CD4-positive, alpha-beta T cell treated with Interleukin-2 at 100 ng/mL for 4 hours (primary cell): ENCODE measurements around the gene TNFSF13.

Experiments
- DNase-seq: peaks from one replicate; pipeline ENCODE4 v3.0.0-alpha.2; 2020; ENCODE audit warnings: low spot score

TNFSF13 gene

GRCh38 chr17:7552621-7553051, 5.9 kb upstream of the TNFSF13 start:
- peak; percentile 73 for DNase-seq

- no peak for DNase-seq
Measured at GRCh38 chr17:7553356-7553755, 5.2 kb upstream of the TNFSF13 start.

- no peak for DNase-seq
Measured at GRCh38 chr17:7555320-7555948, 3.1 kb upstream of the TNFSF13 start.

DNA sequence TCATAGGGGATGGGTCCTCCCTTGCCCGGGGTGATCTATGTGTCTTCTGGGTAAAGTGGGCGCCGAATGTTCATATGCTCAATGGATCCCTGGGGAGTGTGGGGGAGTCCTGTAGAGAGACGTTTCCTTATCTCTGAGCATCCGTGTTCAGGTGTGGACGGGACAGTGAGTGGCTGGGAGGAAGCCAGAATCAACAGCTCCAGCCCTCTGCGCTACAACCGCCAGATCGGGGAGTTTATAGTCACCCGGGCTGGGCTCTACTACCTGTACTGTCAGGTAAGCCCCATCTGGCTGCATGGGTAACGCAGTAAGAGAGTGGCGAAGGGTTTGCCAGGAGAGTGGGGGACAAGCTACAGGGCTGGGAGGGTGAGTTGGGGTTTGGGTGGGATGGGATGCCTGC, 1.9 kb upstream of the TNFSF13 start:
- no peak for DNase-seq

DNA sequence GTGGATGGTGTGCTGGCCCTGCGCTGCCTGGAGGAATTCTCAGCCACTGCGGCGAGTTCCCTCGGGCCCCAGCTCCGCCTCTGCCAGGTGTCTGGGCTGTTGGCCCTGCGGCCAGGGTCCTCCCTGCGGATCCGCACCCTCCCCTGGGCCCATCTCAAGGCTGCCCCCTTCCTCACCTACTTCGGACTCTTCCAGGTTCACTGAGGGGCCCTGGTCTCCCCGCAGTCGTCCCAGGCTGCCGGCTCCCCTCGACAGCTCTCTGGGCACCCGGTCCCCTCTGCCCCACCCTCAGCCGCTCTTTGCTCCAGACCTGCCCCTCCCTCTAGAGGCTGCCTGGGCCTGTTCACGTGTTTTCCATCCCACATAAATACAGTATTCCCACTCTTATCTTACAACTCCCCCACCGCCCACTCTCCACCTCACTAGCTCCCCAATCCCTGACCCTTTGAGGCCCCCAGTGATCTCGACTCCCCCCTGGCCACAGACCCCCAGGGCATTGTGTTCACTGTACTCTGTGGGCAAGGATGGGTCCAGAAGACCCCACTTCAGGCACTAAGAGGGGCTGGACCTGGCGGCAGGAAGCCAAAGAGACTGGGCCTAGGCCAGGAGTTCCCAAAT, 1.3 kb upstream of the TNFSF13 start:
- DNase-seq = no peak

DNA sequence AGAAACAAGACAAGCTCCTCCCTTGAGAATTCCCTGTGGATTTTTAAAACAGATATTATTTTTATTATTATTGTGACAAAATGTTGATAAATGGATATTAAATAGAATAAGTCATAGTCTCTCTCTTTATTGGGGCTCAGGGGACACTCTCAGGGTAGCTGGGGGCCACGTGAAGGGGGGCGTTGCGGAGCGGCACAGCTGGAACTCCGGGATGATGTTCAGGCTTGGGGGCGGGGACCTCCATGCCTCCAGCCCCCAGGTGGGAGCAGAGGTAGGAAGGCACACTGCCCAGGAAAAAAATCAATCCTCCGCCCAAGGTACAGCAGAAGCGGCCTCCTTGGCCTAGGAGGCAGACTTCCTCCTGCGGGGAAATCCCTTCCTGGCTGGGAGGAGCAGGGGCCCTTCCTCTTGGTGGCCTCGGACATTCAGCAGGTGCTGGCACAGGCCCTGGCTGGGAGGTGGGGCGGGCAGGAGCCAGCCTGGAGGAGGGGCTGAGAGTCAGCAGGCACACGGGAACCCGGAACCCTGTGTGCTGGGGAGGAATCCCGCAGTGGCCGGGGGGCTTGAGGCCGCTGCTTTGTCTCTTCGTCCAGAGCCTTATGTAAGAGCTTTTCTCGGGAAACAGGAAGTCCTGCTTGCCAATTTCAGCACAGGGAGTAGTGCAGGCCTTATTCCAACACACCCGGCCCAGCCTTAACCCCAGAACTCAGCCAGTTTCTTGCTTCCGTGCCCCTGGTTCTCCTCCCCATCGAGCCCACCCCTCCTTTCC, 591 bp upstream of the TNFSF13 start:
- no peak for DNase-seq

DNA sequence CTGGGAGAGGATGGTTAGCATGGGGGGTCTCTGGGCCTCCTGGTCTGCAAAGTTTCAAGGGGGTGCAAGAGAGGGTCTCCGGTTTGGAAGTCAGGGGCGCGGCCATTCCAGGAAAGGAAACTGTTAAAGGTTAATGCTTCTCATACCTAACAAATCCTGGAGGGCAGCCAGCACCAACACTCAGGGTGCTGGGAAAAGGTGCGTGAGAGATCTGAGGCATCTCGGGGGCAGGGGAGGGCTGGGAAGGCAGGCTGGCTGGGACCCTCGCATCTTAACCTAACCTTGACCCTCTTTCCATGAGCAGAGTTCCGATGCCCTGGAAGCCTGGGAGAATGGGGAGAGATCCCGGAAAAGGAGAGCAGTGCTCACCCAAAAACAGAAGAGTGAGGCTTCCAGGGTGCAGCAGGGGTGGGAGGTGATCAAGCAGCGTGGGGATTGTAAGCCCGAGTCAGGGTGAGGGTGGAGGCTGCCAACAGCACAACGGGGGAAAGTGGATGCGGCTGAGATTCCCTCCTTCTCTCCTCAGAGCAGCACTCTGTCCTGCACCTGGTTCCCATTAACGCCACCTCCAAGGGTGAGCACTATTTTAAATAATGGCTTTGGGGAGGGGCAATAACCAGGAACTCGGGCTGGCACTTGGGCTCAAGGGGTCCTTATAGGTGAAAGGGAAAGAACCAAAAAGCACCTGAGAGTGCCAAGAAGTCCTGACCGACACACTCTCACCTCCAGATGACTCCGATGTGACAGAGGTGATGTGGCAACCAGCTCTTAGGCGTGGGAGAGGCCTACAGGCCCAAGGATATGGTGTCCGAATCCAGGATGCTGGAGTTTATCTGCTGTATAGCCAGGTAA, 996 bp downstream of the TNFSF13 start:
- no peak for DNase-seq

- peak; percentile 61 for DNase-seq
Measured at GRCh38 chr17:7560172-7561027, 1.9 kb downstream of the TNFSF13 start.

GRCh38 chr17:7561028-7561575, 2.6 kb downstream of the TNFSF13 start:
- peak; percentile 83 for DNase-seq

DNA sequence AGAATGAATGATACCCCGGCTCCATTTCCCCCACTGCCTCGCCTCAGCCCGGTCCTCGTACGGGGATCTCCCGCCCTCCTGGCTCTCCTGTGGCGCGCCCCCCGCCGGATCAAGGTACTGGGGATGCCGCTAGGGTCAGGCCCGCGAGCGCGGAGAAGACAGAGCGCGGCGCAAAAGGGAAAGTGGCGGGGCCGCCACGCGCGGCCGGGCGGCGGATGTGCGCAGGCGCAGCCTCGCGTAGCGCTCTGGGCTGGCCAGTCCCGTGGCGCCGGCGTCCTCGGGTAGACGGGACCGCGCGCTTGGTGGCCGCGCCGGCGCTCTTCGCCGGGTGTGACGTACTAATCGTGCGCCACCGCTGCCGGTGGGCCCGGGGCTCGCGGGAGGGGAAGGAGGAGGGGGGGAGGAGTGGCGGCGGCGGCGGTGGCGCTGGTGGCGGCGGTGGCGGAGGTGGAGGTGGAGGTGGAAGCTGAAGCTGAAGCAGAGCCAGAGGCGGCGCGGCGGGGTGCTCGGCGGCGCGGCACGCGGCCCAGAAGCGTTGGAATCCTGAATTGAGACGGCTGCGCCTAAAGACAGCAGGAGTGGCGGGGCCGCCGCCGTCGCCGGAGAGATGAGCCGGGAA, 3.1 kb downstream of the TNFSF13 start, which contains the start of gene SENP3:
Gene SENP3, plus strand, starts transcription at position 331 of the 619 bp plus-strand sequence. CDS start 1,158 bp downstream, outside the sequence.
- peak; percentile 89 for DNase-seq

- DNase-seq = no peak
Measured at GRCh38 chr17:7562208-7562605, 3.7 kb downstream of the TNFSF13 start.

DNA sequence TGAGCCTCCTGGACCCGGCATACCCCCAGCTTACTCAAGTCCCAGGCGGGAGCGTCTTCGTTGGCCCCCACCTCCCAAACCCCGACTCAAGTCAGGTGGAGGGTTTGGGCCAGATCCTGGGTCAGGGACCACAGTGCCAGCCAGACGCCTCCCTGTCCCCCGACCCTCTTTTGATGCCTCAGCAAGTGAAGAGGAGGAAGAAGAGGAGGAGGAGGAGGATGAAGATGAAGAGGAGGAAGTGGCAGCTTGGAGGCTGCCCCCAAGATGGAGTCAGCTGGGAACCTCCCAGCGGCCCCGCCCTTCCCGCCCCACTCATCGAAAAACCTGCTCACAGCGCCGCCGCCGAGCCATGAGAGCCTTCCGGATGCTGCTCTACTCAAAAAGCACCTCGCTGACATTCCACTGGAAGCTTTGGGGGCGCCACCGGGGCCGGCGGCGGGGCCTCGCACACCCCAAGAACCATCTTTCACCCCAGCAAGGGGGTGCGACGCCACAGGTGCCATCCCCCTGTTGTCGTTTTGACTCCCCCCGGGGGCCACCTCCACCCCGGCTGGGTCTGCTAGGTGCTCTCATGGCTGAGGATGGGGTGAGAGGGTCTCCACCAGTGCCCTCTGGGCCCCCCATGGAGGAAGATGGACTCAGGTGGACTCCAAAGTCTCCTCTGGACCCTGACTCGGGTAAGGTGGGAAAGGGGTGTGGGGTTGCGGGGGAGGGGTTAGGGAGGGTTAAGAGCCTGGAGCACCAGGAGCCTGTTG, 4.7 kb downstream of the TNFSF13 start:
- no peak for DNase-seq

DNA sequence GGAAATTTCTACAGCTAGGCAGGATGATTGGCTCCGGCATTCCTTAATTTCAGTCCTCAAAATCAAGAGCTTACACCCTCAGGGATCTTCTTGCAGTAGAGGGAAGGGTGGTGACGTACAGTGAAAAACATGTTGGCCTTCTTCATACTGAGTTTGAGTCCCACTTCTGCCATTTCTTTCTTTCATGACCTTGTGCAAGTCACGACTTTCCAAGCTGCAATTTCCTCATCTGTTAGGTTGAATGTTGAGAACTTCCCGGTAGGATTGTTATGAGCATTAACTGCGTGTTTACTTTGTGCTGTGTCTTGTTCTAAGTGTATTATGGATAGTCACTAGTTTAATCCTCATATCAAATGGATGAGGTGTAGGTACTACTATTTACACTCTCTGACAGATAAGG, 11.0 kb downstream of the TNFSF13 start:
- no peak for DNase-seq

DNA sequence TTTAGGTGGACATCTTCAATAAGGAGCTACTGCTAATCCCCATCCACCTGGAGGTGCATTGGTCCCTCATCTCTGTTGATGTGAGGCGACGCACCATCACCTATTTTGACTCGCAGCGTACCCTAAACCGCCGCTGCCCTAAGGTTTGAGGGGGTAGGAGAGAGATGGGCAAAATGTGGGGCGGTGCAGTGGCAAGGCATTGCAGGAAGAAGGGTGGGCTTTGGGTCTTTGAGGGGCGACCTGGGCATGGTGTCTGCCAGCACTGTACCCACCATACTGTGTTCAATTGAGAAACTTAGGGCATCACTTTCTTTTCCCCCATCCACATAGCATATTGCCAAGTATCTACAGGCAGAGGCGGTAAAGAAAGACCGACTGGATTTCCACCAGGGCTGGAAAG, 11.8 kb downstream of the TNFSF13 start:
- DNase-seq = no peak

DNA sequence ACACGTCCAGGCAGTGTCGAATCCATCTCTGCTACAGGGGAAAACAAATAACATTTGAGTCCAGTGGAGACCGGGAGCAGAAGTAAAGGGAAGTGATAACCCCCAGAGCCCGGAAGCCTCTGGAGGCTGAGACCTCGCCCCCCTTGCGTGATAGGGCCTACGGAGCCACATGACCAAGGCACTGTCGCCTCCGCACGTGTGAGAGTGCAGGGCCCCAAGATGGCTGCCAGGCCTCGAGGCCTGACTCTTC, 13.7 kb downstream of the TNFSF13 start:
- DNase-seq = no peak

DNA sequence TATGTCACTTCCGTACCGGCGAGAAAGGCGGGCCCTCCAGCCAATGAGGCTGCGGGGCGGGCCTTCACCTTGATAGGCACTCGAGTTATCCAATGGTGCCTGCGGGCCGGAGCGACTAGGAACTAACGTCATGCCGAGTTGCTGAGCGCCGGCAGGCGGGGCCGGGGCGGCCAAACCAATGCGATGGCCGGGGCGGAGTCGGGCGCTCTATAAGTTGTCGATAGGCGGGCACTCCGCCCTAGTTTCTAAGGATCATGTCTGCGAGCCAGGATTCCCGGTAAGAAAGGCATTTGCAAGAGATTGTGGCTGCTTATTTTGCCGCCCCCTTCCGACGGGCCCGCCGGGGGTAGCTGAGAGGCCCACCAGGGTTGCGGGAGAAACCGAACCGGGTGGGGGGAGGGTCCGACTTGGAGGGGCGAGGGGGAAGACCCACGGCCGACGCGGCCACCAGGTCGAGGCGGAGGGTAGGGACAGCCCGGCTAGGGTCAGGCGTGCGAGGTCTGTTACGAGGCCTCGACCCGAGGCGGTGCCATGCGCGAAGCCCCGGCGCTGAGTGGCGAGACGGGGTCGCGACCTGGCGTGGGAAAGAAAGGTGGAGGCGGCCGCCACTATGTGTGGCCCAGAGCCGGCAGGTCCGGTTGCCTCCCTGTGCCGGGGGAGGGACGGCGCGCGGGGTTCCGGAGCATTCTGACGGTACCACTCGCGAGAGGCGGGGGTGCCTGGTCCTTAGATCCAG, 14.2 kb downstream of the TNFSF13 start:
- peak; percentile 100 for DNase-seq

- peak; percentile 93 for DNase-seq
Measured at GRCh38 chr17:7573324-7574080, 15.0 kb downstream of the TNFSF13 start.

DNA sequence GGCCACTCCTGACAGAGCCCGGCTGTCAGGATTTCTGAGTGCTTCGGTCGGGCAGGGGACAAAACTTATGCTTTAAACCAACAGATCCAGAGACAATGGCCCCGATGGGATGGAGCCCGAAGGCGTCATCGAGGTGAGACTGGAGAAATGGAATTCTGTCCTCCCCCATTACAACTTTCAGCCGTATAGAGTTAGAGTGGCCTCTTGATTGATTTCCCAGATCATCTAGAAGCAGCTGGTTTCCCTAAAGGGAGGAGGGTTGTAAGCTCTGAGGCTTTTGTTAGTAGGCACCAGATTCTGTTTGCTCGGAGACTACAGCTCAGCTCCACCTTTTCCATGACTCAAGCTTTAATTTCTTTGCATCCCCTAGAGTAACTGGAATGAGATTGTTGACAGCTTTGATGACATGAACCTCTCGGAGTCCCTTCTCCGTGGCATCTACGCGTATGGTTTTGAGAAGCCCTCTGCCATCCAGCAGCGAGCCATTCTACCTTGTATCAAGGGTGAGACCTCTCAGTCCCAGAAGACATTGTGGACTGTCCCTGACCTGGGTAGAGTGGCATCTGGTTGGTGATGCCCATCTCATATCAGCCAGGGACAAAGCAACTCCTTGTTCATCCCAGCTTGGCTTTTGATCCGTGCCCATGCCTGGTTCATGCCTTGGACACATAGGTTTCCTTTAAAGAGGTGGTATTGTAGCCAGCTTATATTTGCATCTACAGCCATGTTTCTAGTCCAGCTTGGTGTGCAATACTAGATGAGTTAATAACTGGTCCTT, 15.8 kb downstream of the TNFSF13 start:
- no peak for DNase-seq
